Smooth muscle cell (in vitro differentiated cells): ENCODE measurements around the gene ARHGEF19. TPM values are rescaled to one million over a fixed set of nuclear protein-coding genes. Genes with fewer than 3 reads are reported as not detected.

Source experiments
- DNase-seq: peaks from one replicate; lab custom pipeline; 2025; ENCODE audit not compliant: unreplicated experiment; lab: John Stamatoyannopoulos, UW
- H2AFZ ChIP-seq: fragments of 200-600 bp; sonication (generic); 2 replicates; pipeline ENCODE4 v1.6.0; 2016; ENCODE audit warnings: antibody characterized with exemption, low read depth, mild to moderate bottlenecking
- H3F3A ChIP-seq: fragments of 200-600 bp; sonication (generic); 2 replicates; pipeline ENCODE4 v1.6.0; 2017; ENCODE audit warnings: antibody characterized with exemption, low read depth
- H3K27ac ChIP-seq: fragments of 200-600 bp; sonication (generic); 2 replicates; pipeline ENCODE4 v1.5.1; 2016; ENCODE audit warnings: low read depth, mild to moderate bottlenecking
- H3K27me3 ChIP-seq: fragments of 200-600 bp; sonication (generic); 2 replicates; pipeline ENCODE4 v1.6.1; 2016; ENCODE audit warnings: low read depth, mild to moderate bottlenecking
- H3K36me3 ChIP-seq: fragments of 200-600 bp; sonication (generic); 2 replicates; pipeline ENCODE4 v1.5.1; 2016; ENCODE audit warnings: low read depth
- H3K4me1 ChIP-seq: fragments of 200-600 bp; sonication (generic); 2 replicates; pipeline ENCODE4 v1.5.1; 2016; ENCODE audit warnings: low read depth
- H3K4me2 ChIP-seq: fragments of 200-600 bp; sonication (generic); 2 replicates; pipeline ENCODE4 v1.6.0; 2016; ENCODE audit warnings: mild to moderate bottlenecking
- H3K4me3 ChIP-seq: fragments of 200-600 bp; sonication (generic); 2 replicates; pipeline ENCODE4 v1.5.1; 2016; ENCODE audit warnings: mild to moderate bottlenecking
- H3K79me2 ChIP-seq: fragments of 200-600 bp; sonication (generic); 2 replicates; pipeline ENCODE4 v1.6.0; 2016; ENCODE audit warnings: low read depth, mild to moderate bottlenecking
- H3K9ac ChIP-seq: fragments of 200-600 bp; sonication (generic); 2 replicates; pipeline ENCODE4 v1.6.0; 2016; ENCODE audit warnings: low read depth
- H3K9me3 ChIP-seq: fragments of 200-600 bp; sonication (generic); replicated peaks from 2 replicates; pipeline ENCODE4 v1.5.1; 2016; ENCODE audit warnings: low read depth
- H4K20me1 ChIP-seq: fragments of 200-600 bp; sonication (generic); 2 replicates; pipeline ENCODE4 v1.6.0; 2016; ENCODE audit warnings: low read depth
- CTCF ChIP-seq: fragments of 200-600 bp; sonication (generic); IDR thresholded peaks from 2 replicates; pipeline ENCODE4 v1.5.1; 2017; ENCODE audit warnings: borderline replicate concordance, mild to moderate bottlenecking, antibody characterized with exemption; ENCODE audit not compliant: insufficient read depth, poor library complexity, severe bottlenecking
- WGBS: methylation state at CpG from one replicate; pipeline ENCODE4 v1.1.7; 2016; ENCODE audit warnings: low lambda C conversion rate; 5-methylcytosine and 5-hydroxymethylcytosine counted together
- polyA plus RNA-seq: library from polyadenylated mRNA; unstranded; fragments of >200 nt; fragmentation: Nextera tagmentation; extraction: Ambion mirVana; gene quantifications from 2 replicates; pipeline ENCODE4 v1.2.1, GENCODE V29; 2016
- total RNA-seq: library from RNA; depleted of rRNA; stranded (reverse); fragments of >200 nt; gene quantifications from 2 replicates; pipeline ENCODE4 v1.2.3, GENCODE V29; 2014

The ARHGEF19 gene
- total and polyA plus RNA-seq, 2 experiments from 2014 or later, result 32.1 to 45.9 TPM

DNA sequence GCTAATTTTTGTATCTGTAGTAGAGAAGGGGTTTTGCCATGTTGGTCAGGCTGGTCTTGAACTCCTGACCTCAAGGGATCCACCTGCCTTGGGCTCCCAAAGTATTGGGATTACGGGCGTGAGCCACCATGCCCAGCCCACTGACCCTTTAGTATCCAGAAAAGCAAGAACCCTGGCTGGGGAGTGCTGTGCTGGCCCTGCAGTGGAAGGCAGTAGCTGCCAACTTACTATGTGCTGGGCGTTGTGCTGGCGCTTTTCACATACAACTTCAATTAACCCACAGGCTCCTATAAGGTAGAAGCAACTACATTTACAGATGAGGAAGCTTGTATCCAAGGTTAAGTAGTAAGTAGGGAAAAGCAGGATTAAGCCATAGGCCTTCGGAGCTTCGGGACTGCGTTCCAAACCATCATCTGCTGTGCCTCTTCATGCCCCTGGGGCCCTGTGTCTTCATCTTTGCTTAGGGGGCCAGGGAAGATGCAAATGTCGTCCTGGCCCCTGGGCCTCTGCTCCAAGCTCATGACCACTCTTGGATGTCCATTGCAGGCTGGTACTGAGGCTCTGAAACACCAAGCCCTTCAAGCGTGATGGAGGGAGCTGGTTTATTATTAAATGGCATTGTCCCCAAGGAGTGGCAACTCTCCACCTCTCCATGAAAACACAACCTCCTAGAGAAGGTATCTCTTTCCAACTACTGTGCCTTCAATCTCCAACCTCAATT, 33.2 kb upstream of the ARHGEF19 start:
- WGBS, result 98% methylated on average over 9 of the region's 9 CpGs
- DNase-seq, result no peak

GRCh38 chr1:16244650-16245285, 32.3 kb upstream of the ARHGEF19 start:
- H3F3A ChIP-seq, result peaks cover 15% of the 10 kb centered on the region
- TF ChIP-seq CTCF, result no peak
- H3K27ac ChIP-seq, result no peak overlapping the region
- no peak overlapping the region for H2AFZ ChIP-seq
- DNase-seq, result no peak
- no peaks in the 10 kb centered on the region for H3K36me3 ChIP-seq
- WGBS, result 74% methylated on average over 8 of the region's 8 CpGs
- no peak overlapping the region for H3K4me2 ChIP-seq
- no peak overlapping the region for H3K4me3 ChIP-seq
- H3K9ac ChIP-seq, result no peak overlapping the region
- H4K20me1 ChIP-seq, result peaks cover 28% of the 10 kb centered on the region
- no peaks in the 10 kb centered on the region for H3K27me3 ChIP-seq
- no peaks in the 10 kb centered on the region for H3K9me3 ChIP-seq
- no peaks in the 10 kb centered on the region for H3K79me2 ChIP-seq
- H3K4me1 ChIP-seq, result peaks cover 4% of the 10 kb centered on the region

More for the DNA sequence above, 33.2 kb upstream of the ARHGEF19 start:
- Histone ChIP-seq H3K4me3 (no peak overlapping the region), H3K9ac (no peak overlapping the region), H3K4me2 (no peak overlapping the region), H3K9me3 (no peaks in the 10 kb centered on the region), H3K4me1 (peaks cover 4% of the 10 kb centered on the region), H3K27ac (no peak overlapping the region), H3K79me2 (no peaks in the 10 kb centered on the region), H3K36me3 (no peaks in the 10 kb centered on the region), H2AFZ (no peak overlapping the region), H3K27me3 (no peaks in the 10 kb centered on the region), H3F3A (peaks cover 16% of the 10 kb centered on the region), H4K20me1 (peaks cover 35% of the 10 kb centered on the region)
- TF ChIP-seq CTCF, result no peak

- WGBS, result 41% methylated on average over 8 of the region's 8 CpGs
- H3K79me2 ChIP-seq, result no peaks in the 10 kb centered on the region
- no peak overlapping the region for H2AFZ ChIP-seq
- no peaks in the 10 kb centered on the region for H3K27me3 ChIP-seq
- H3K9ac ChIP-seq, result no peak overlapping the region
- peaks cover 9% of the 10 kb centered on the region for H3F3A ChIP-seq
- no peaks in the 10 kb centered on the region for H3K36me3 ChIP-seq
- H3K4me1 ChIP-seq, result peaks cover 4% of the 10 kb centered on the region
- peak; percentile 83 for TF ChIP-seq CTCF
- H3K27ac ChIP-seq, result no peak overlapping the region
- no peak overlapping the region for H3K4me2 ChIP-seq
- H4K20me1 ChIP-seq, result peaks cover 22% of the 10 kb centered on the region
- no peaks in the 10 kb centered on the region for H3K9me3 ChIP-seq
- peak; percentile 22 for DNase-seq
- H3K4me3 ChIP-seq, result no peak overlapping the region
These were observed 31.6 kb upstream of the ARHGEF19 start for GRCh38 chr1:16243936-16244649.
